Thyroid gland (tissue), 4 donors: ENCODE results near the gene TROAP. TPM values are rescaled to one million over a fixed set of nuclear protein-coding genes. Genes with fewer than 3 reads are reported as not detected.

Source experiments
- DNase-seq, 2 donors: peaks; one replicate each; pipeline ENCODE4 v3.0.0-alpha.2; 2019
- H3K27ac ChIP-seq, 3 donors: fragments of 200-600 bp; sonication (generic); 1 replicate in 2 of 3; 2 replicates in 1 of 3; pipeline ENCODE4 v1.5.1; 2016 to 2019; ENCODE audit warnings: mild to moderate bottlenecking in 1 of 3, moderate library complexity in 1 of 3
- H3K27me3 ChIP-seq: fragments of 200-600 bp; sonication (generic); one replicate; pipeline ENCODE4 v1.5.1; 2019
- H3K36me3 ChIP-seq, 2 donors: fragments of 200-600 bp; sonication (generic); one replicate each; pipeline ENCODE4 v1.5.1; 2016 to 2019
- H3K4me1 ChIP-seq, 2 donors: fragments of 200-600 bp; sonication (generic); one replicate each; pipeline ENCODE4 v1.5.1; 2017 to 2019
- H3K4me3 ChIP-seq, 3 donors: fragments of 200-600 bp; sonication (generic); replicated peaks in 1 of 3; 1 replicate in 2 of 3; 2 replicates in 1 of 3; pipeline ENCODE4 v1.5.1; 2016; ENCODE audit warnings: mild to moderate bottlenecking in 1 of 3
- H3K9me3 ChIP-seq: fragments of 200-600 bp; sonication (generic); one replicate; pipeline ENCODE4 v1.5.1; 2017
- CTCF ChIP-seq, 6 experiments: fragments of 200-600 bp in 3 of 6; fragments of 450-650 bp in 3 of 6; sonication (generic) in 3 of 6; IDR thresholded peaks; one replicate each; pipeline ENCODE4 v1.5.1; 2016 to 2019; ENCODE audit warnings: antibody characterized with exemption in 6 of 6, mild to moderate bottlenecking in 2 of 6, inconsistent platforms in 1 of 6, moderate library complexity in 1 of 6
- POLR2A ChIP-seq, 2 donors: fragments of 450-650 bp; IDR thresholded peaks; one replicate each; pipeline ENCODE4 v1.6.1; 2017; ENCODE audit warnings: antibody characterized with exemption in 2 of 2, mild to moderate bottlenecking in 2 of 2, moderate library complexity in 1 of 2
- WGBS, 2 donors: methylation state at CpG; one replicate each; pipeline ENCODE4 v1.1.5; 2017; 5-methylcytosine and 5-hydroxymethylcytosine counted together
- intact Hi-C: fragments of 100-400 bp; cut with DNase I; formaldehyde crosslinking; loops from one replicate; pipeline ENCODE4 v1.15.1; 2023
- total RNA-seq, 4 donors: library from RNA; depleted of rRNA; stranded (reverse); fragments of >200 nt; gene quantifications; one replicate each; pipeline ENCODE4 v1.2.3, GENCODE V29; 2016

Gene TROAP
- total RNA-seq, 4 donors from 2014 or later = 0.56 to 2.6 (median 0.96) TPM; not detected in 1

GRCh38 chr12:49342066-49342913 is 19.2 kb downstream of the TROAP start:
- no peaks in the 10 kb centered on the region for H3K36me3 ChIP-seq
- H3K4me1 ChIP-seq = peaks cover 41 to 63% of the 10 kb centered on the region in 2 donors
- TF ChIP-seq POLR2A (IDR thresholded peaks at IDR 0.05) = no peak
- TF ChIP-seq CTCF (IDR thresholded peaks at IDR 0.05) = peak; percentile 63 to 85 (median 78)
- peak overlapping the region in 2 of 3 donors; percentile 26 to 65 for H3K27ac ChIP-seq
- H3K27me3 ChIP-seq = no peaks in the 10 kb centered on the region
- 4 to 5% methylated on average over 33 to 39 of the region's 58 CpGs for WGBS, 2 donors
- H3K9me3 ChIP-seq = no peaks in the 10 kb centered on the region
- peak; percentile 86 to 89 for DNase-seq
- intact Hi-C loops = no loop called here
- H3K4me3 ChIP-seq = peak overlapping the region in 1 of 3 donors; percentile 34

GRCh38 chr12:49342914-49343731 is 20.1 kb downstream of the TROAP start:
- intact Hi-C loops = no loop called here
- H3K27ac ChIP-seq = peak overlapping the region in 1 of 3 donors; percentile 65
- peak in 1 of 2 donors; percentile 39 for DNase-seq
- peaks cover 41 to 69% of the 10 kb centered on the region in 2 donors for H3K4me1 ChIP-seq
- no peaks in the 10 kb centered on the region for H3K9me3 ChIP-seq
- H3K36me3 ChIP-seq = no peaks in the 10 kb centered on the region
- WGBS, 2 donors = 15 to 29% methylated on average over 19 to 23 of the region's 33 CpGs
- peak overlapping the region in 1 of 3 donors; percentile 34 for H3K4me3 ChIP-seq
- no peak for TF ChIP-seq CTCF (IDR thresholded peaks at IDR 0.05)
- no peak for TF ChIP-seq POLR2A (IDR thresholded peaks at IDR 0.05)
- no peaks in the 10 kb centered on the region for H3K27me3 ChIP-seq

- Histone ChIP-seq H3K27me3 (no peaks in the 10 kb centered on the region), H3K4me3 (peak overlapping the region in 1 of 3 donors; percentile 26), H3K4me1 (peaks cover 47 to 77% of the 10 kb centered on the region in 2 donors), H3K9me3 (no peaks in the 10 kb centered on the region), H3K36me3 (no peaks in the 10 kb centered on the region), H3K27ac (peak overlapping the region in 2 of 3 donors; percentile 61 to 86)
- intact Hi-C loops = no loop called here
- 20 to 28% methylated on average over 8 to 15 of the region's 15 CpGs for WGBS, 2 donors
- TF ChIP-seq CTCF (IDR thresholded peaks at IDR 0.05) (no peak), POLR2A (IDR thresholded peaks at IDR 0.05) (no peak)
- peak; percentile 51 to 63 for DNase-seq
Observed at GRCh38 chr12:49344486-49345050, 21.5 kb downstream of the TROAP start.

- Histone ChIP-seq H3K9me3 (no peaks in the 10 kb centered on the region), H3K36me3 (no peaks in the 10 kb centered on the region), H3K4me1 (peaks cover 47 to 75% of the 10 kb centered on the region in 2 donors), H3K27me3 (no peaks in the 10 kb centered on the region), H3K27ac (peak overlapping the region in 2 of 3 donors; percentile 61 to 86), H3K4me3 (peak overlapping the region in 1 of 3 donors; percentile 26)
- no peak for TF ChIP-seq CTCF (IDR thresholded peaks at IDR 0.05)
- TF ChIP-seq POLR2A (IDR thresholded peaks at IDR 0.05) = peak in 1 of 2 donors; percentile 21
- 1 to 6% methylated on average over 23 to 27 of the region's 70 CpGs for WGBS, 2 donors
- intact Hi-C loops = no loop called here
- peak; percentile 93 to 94 for DNase-seq
Observed at GRCh38 chr12:49345051-49345824, 22.2 kb downstream of the TROAP start.
